Amygdala (tissue), 56 donors: Measurements from ENCODE around the gene TMEM269.
A peak's percentile ranks its signal among the peaks of the same experiment; 100 is the strongest.

Experiments used
- DNase-seq, 56 donors: peaks; one replicate each; lab custom pipeline; 2025; lab: John Stamatoyannopoulos, UW

TMEM269 gene

DNA sequence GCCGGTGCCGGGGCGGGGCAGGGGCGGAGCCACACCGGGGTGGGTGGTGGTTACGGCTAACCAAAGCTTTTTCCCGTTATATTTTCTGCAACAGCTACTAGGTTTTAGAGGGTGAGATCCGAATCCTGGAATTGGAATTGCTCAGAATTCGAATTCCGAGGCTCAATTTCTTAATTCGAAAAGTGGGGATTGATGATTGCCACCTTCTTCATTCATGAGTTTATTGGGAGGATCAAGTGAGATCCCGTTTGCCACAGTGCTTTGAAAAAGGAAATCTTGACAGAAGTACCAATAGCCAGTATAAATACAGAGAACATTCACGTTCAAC, 32.6 kb downstream of the TMEM269 start:
- peak in 1 of 56 donors; percentile 65 for DNase-seq

DNA sequence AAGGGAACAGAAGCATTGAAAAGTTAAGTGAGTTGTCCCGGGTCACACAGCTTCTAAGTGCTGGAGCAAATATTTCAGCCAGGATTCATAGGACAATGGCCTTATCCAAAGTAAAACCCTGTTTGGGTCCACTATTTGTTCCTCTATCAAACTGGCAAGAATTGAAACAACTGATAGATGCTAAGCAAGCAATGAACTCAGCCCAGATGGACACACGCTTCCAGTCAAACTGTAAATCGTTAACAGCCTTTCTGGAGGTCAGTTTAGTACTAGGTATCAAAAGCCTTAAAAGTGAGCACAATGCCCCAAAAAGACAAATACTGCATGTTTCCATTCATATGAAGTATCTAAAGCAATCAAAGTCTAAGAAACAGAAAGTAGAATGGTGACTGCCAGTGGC, 33.2 kb downstream of the TMEM269 start:
- no peak for DNase-seq

DNA sequence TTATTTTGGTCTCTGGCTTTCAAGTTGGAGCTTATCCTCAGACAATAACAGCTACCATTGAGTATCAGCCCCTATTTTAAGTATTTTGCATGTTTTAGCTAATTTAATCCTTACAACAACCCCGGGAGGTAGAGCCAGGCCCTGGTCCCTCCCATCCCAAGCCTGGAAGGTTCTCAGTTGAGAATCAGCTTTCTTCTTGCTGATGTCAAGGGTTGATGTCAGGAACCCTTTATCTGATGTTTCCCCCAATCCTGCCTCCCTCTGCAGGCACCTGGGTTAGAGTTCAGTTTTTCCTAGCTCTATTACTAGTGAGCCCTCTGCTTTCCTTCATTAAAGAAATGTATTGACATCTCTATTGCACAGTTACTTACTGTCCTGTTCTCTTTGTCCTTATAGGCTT, 36.0 kb downstream of the TMEM269 start:
- no peak for DNase-seq

DNA sequence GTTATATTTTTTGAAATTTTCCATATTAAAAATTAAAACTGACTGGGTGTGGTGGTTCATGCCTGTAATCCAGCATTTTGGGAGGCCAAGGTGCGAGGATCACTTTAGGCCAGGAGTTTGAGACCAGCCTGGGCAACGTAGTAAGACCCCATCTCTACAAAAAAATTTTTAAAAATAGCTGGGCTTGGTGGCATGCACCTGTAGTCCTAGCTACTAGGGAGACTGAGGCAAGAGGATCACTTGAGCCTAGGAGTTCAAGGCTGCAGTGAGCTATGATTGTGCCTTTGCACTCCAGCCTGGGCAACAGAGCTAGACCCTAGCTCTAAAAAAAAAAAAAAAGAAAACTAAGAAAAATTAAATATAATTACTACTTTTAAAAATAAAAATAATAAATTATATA, 36.9 kb downstream of the TMEM269 start:
- no peak for DNase-seq

DNA sequence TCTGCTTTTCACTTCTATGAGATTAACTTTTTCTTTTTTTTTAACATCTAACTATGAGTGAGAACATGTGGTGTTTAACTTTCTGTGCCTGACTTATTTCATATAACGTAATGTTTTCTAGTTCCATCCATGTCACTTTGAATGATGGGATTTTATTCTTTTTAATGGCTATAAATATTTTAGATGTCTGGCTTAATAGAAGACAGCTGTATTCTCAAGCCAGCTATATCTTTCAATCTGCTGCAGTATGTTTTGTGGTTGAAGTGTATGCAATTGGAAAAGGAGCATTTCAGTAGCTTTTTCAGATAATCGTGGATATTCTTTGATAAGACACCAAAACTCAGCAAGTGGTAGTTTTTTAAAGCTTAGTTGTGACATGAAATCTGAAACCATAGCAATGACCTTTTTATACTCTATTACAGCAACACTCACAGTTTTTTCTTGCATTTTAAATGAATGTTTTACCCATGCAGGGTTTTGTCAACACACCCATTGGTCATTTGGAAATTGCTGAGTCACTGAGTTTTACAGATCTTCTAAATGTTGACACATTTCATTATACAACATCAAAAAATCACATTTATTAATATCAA, 38.1 kb downstream of the TMEM269 start:
- DNase-seq, result no peak

DNA sequence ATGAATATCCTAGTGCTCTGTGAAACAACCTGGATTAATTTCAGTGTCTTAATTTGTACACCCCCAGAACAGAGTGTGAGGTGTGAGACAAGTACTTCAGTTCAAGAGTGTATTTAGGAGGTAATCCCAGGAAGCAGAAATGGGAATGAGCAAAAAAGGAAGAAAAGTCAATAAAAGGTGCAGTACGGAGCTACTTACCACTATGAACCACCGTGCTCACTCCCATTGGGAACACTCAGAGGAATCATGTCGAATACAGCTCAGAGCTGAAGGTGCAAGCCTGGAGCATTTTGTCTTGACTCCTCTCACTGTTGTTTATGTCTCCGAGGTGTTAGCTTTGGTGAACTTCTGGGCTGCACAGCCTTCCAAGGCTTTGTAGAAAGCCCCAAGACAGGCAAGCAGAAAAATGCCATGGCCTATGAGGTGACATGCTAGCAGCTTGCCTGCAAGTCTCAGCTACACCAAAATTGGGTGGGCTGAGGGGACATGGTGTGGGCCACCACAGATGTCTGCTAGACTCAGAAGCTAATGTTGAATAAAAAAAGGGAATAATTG, 39.8 kb downstream of the TMEM269 start:
- DNase-seq, result no peak

DNA sequence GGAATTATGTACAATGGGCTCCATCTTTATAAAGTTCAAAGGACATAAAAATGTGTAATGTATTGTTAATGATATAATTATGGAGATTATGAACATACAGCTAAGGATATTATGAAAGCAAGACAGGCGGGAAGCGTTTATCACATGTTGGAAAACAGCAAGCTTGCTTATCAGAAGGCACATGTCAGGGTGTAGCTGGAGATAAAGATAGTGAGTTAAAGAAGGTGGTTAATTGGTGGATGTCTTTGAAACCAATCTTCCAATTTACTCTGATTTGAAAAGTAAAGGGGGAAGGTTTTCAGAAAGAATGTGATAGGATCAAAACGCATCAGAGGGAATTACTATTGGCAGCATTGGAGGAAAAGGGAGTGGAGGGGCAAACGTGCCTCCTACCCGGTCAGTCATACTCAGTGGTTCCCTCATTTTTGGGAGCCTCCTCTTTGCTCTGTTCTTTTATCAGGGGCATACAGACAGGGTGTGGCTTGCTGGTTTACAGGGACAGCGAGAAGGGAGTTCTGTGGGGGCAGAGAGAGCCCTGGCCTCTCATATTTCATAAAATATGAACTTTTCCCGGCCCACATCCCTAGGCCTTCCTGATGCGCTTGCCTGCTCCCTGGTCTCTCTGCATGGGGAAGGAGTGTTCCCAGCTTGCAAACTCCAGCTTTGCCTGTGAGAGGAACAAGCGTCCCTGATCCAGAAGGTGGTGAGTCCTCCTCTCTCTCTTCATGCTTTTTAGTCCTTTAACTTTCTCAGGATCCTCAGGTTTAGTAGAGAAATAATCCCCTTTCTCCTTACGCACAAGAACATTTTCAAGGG, 40.5 kb downstream of the TMEM269 start:
- DNase-seq, result no peak

DNA sequence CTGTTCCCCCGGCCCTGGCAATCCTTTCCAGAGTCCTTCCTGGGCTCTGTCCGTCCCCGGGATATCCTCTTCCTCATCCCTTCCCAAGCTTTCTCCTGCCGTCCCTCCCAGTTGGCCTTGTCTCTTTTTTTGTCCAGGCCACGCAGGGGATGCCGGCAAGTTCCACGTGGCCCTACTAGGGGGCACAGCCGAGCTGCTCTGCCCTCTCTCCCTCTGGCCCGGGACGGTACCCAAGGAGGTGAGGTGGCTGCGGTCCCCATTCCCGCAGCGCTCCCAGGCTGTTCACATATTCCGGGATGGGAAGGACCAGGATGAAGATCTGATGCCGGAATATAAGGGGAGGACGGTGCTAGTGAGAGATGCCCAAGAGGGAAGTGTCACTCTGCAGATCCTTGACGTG, 45.8 kb downstream of the TMEM269 start:
- DNase-seq, result no peak

DNA sequence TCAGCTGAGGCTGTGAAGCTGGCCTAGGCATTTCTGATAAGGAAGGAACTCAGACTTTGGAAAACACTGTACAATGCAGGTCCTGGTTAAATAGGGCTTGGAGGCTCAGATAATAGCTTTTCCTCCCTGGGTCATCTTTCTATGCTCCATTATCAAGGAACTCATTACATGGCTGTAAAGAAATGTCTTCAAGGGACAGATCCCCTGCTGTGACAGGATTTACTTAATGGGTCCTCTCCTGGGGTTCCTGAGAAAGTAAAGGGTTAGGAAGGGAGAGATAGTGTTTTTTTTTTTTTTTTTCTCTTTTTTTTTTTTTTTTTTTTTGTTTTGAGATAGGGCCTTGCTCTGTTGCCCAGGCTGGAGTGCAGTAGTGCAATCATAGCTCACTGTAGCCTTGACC, 46.5 kb downstream of the TMEM269 start:
- DNase-seq, result no peak

DNA sequence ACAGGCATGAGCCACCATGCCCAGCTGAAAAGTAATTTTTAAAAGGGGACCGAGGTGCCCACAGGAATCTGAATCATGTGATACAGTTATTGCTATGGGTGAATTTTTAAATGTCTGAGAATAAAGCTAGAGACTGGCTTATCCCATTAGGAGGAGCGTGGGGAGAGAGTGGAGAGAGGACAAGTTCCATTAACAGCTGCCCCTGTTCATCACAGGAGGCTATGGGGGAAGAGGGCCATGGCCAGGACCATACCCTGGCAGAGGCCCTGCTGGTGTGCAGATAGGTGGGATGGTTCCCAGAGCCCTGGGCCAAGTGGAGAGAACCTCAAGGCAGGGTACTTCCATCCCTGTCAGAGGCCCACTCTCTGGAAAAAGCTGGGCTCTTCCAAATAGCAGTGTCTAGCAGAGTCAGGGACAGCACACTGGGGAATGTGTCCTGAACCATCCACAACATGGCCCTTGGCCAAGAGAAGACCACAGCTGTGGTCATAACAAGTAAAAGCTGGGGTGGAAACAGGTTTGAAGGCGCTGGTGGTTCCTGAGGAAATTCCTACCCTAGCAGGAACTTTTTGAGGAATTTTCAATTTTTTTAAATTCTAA, 48.0 kb downstream of the TMEM269 start:
- no peak for DNase-seq

DNA sequence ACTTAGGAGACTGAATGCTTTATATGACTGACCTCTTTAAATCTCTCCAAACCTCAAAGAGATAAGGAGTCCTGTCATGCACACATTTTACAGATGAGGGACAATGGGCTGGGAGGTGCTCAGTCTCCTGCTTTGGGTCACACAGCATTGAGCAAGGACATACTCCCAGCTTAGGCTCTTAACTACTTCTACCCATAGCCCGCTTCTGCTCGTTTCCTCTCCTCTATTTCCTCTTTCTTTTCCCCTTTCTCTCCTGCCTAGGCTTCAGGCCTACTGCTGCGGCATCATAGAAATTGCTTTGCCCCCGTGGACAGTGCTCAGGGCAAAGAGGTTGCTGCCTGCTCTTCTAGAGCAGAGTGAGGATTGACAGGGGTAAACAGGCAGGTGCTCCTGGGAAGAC, 49.2 kb downstream of the TMEM269 start:
- DNase-seq, result no peak

DNA sequence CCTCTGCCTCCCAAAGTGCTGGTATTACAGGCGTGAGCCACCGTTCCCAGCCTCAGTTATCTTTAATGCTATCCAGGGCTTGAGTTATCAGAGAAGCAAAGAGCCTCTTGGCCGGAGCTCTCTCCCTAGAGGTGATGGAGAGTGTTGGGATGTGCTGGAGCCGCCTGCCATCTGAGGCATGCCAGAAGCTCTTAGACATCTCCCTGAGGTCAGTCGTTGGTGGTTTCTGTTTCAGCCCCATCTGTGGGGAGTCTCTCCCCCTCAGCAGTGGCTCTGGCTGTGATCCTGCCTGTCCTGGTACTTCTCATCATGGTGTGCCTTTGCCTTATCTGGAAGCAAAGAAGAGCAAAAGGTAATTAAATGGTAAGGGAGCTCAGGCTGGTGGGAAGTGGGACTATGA, 50.0 kb downstream of the TMEM269 start:
- DNase-seq, result no peak

DNA sequence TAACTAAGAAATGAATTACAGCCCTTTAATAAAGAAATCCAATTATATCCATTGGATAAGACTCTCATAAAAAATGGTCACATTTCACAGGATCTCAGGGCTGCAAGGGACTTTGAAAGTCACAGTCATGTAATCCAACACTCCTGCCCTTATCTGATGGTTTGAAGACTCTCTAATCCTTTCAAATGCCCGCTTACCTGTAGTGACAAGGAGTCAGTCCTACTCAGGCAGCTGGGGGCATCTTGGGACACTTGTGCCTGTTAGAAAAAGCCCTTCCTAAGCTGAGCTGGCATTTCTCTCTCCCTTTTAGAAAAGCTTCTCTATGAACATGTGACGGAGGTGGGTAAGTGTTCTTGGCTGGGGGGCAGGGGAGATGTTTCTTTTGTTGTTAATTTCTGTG, 50.6 kb downstream of the TMEM269 start:
- DNase-seq, result no peak

DNA sequence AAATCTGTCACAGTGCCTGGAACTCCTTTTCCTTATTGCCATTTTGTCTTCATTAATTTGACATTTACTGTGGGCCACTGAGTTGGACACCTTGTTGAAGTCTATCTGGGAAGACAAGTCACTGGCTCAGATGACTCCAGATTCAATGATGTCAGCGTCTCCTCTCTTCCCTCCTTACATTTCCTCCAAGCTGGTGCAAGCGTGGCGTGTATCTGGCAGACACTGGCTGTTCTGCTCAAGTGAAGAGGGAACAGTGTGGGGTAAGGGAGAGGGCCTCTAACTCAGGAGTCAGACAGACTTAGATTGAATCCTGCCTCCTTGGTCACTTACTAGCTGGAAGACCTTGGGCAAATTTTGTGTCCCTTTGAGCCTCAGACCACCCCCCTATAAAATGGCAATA, 52.9 kb downstream of the TMEM269 start:
- DNase-seq, result no peak

DNA sequence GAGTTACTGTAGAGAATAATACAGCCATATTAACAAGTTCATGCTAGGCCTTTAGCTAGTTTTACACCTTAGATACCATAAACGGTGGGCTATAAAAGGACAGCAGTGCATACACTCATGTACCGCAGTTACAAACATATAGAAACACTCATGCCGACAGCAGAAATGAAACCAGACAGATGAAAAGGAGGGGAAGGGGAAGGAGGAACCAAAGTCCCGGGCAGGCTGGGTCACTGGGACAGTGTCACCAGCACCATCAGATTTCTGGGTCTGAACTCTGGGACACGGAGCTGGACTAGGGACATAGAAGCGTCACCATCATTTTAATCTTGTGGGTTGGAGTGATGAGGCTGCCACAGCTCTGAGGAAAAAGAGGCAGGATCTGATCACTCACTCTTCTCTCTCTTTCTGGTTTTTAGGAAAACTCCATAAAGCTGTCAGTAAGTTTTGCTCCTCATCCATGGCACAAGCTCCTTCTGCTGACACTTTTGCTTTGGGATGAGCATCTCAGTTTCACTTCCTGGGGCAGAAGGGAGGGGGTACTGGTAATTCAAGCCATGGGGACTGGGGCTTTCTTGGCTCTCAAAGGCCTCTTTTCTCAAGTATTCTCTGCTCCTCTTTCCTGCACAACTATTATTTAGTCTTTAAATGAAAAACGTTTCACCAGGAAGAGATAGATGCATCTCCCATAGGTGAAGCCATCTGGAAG, 53.8 kb downstream of the TMEM269 start:
- DNase-seq, result peak in 1 of 56 donors; percentile 9

DNA sequence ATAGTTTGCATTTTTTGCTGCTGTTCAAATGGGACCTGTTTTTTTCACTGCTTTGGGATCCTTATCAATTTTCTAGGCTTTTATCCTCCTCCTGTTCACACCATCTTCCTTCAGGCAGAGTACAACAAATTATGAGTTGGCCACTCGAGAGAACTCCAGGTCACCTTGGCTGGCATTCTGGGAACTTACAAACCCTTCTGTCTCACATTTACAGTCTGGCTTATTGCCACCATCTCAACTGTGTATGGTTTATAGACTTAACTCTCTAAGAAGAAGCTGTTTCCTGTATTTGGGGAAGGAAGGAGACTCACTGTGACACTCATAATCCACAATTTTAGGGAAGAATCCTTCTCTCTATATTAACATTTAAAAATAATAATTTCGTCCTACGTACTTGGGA, 56.2 kb downstream of the TMEM269 start:
- DNase-seq, result no peak

DNA sequence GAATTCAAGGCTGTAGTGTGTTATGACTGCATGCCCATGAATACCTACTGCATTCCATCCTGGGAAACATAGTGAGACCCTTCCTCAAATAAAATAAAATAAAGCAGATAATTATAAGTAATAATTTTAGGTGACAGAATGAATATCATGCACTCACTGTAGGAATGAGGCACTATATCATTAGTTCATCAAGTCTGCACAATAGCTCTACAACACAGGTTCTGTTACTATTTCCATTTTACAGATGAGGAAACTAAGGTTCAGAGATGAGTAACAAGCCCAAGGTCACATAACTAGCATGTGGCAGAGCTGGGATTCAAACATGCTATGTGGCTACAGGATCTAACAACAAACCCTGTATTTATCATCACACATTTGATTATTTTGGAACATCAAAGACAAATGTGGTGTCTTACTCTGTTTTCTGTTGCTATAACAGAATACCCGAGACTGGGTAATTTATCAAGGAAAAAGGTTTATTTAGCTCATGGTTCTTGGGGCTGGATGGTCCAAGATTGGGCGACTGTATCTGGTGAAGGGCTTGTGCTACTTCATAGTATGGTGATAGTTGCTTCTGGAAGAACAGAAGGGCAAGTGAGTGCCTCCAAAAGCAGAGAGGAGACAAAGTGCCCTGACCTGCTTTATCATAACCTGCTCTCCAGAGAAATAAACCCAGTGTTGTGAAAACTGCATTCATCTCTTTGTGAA, 56.8 kb downstream of the TMEM269 start:
- no peak for DNase-seq

DNA sequence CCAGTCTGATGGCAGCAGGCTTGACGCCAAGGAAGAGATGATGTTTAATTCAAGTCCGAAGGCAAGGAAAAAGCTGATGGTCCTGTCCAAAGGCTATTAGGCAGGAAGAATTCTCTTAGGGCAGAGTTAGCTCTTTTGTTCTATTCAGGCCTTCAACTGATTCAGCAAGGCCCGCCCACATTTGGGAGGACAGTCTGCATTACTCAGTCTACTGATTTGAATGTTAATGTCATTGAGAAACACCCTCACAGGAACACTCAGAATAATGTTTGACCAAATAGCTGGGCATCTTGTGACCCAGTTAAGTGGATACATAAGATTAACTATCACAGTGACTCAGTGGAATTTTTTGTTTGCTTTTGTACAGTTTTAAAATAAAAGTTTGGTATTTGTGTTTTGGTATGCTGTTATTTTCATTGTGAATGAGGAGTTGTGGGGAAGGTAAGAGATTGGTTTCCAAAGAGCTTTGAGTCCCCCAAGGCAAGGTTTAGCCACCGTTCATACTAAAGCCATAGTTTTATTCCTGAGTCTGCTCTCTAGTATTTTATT, 59.9 kb downstream of the TMEM269 start:
- no peak for DNase-seq

DNA sequence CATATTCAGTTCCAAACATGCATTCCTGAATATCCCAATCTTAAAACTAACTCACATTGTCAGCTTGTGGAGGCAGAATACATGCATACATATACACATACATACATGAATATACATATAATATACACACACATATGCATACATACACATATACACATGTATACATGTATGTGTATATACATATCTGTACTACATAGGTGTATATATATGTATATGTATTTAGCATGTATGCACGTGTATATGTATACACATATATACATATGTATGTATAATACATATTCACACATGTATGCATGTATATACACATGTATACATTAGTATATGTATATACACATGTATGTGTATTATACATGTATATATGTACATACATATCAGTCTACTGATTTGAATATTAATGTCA, 60.4 kb downstream of the TMEM269 start:
- no peak for DNase-seq

DNA sequence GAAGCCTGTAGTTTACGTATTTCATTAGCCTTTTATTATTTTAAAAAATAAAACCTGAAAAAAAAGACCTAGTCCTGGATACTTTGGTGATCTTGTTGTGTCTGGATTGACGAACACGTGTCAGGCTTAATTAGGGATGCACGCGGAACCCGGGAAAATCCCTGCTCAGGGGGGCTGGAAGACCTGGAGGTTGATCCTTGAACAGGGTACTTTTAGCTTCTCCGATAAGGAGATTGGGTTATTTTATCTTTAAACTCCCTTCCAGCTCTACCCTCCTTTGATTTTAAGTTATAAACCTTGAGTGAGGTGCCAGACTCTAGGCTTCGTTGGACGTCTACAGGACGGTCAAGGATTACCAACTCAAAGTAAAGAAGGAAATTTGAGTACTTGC, 61.1 kb downstream of the TMEM269 start:
- no peak for DNase-seq
